NCI-H2171 treated with DMSO at 0.1 percent for 48 hours (cell line): ENCODE measurements around the gene MAN1C1.
"Not testable (repeated sequence)": the region's sequence is repeated elsewhere in the genome, so short reads cannot be mapped to it uniquely, and the experiment has no call there.

Experiments used
- DNase-seq: peaks from one replicate; lab custom pipeline; 2025; lab: John Stamatoyannopoulos, UW

MAN1C1 gene

DNA sequence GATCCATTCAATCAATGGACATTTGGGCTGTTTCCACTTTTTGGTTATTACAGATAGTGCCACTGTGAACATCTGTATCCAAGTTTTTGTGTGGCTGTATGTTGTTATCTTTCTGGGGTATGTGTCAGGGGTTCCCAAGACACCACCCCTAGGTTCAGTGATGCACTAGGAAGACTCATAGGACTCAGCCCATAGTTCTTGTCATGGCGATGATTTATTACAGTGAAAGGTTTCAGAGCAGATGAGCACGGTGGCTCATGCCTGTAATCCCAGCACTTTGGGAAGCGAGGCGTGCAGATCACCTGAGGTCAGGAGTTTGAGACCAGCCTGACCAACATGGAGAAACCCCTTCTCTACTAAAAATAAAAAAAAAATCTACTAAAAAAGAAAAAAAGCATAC lies 64.1 kb downstream of the MAN1C1 start:
- no peak for DNase-seq

DNA sequence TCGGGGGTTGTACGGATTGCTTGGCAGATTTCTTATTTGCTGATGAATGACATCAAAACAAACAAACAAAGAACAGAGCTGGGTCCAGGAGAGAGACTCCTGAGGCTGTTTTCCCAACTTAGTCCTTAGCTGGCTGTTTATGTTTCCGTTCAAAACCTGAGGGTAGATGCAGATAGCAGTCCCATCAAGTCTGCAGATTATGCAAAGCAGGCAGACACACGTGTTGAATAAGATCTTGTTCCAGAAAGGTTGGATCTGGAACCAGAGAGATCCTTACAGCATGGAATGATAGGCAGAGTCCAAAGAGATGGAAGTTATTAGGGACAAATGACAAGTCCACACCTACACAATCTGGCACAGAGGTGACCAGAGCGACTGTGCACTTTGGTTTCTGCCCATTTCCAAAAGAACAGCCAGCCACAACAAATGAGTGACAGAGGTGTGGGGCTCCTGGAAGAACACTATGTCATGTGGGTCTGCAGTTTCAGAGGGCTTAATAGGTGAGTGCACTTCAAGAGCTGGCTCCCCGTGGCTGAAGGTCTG lies 65.5 kb downstream of the MAN1C1 start:
- DNase-seq = no peak

DNA sequence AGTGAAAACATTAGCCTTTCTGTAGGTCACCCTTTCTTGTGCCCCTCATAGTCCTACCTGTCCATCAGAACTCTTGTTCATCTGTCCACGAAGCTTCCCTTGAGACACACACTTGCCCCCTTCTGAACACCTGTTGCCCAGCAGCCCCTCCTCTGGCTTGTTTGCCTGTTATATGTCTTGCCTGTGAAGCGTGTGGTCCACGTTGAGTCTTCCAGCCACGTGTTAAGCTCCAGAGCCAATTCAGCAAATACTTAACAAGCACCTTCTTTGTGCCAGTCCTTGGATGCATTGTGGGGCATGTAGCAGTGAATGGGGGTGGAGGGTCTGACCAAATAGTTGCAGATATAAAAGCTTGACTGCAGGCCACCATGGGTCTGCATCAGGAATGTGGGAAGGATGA lies 66.6 kb downstream of the MAN1C1 start:
- DNase-seq = no peak

DNA sequence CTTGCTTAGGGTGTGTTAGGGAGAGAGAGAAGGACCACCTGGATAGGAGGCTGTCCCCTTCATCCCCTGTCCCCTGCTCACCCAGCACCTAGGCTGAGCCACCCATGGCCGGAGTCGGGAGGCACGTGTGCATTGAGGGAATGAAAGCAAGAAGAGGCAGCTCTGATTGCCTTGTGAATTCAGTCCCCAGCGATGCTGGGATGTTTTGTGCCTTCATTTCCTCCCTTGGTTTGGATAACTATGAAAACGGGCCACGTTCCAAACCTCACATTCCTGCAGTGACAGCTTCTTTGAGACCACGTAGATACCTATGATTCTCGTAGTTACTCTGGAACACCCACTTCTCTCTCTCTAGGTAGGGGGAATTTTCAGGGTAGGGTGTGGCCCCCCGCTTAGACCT lies 67.1 kb downstream of the MAN1C1 start:
- no peak for DNase-seq

DNA sequence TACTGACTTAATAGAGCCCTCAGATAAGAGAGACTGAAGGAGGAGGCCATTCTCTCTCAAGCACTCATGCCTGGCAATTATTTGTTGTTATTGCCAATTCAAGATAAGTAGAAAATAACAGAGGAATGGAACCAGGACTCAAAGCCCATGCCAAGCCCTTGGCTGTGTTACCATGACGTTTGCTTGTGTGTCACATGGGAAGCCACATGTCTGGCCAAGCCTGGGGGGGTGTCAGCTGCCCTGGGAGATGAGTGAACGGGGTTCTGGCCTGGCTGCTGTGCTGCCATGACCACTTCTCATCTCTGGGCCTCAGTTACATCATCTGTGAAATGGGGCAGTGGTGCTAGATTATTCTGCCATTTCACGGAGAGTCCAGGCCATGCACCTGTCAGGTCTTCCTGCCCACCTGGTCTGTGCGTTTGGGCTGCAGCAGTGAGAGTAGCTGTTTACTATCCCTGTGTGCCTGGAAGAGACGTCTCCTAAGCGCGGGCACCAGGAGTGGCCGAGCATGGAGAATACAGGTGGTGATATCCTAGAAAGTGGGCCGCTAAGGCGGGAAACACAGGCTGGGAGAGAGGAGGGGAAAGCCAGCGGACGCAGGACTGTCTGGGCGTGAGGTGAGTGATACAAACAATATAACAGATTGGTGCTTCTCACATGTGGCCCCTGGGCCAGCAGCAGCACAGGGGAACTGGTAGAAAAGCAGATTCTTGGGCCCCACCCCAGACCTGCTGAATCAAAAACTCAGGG lies 67.8 kb downstream of the MAN1C1 start:
- no peak for DNase-seq

DNA sequence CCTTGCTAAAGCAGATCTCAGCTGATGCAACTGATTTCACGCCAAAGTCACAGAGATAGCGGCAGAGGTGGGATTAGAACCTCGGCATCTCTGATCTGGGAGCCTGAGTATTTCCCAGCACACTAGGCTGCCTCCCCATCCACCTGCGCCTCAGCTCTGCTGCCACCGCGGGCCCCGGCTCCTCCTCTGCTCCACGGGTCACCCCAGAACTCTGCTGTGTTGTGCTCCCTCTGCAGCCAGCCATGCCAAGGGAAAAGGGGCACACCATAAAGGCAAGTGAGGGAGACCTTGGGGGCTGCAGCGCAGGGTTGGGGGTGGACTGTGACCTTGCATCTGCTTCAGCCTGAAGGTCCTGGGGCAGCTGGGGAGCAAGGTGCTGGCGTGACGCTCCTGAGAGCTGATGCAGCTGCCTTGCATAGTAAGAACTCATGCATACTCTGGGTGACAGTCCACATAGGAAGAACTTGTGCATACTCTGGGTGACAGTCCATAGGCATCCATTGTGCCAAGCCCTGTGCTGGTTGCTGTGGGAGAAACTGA lies 68.7 kb downstream of the MAN1C1 start:
- no peak for DNase-seq

DNA sequence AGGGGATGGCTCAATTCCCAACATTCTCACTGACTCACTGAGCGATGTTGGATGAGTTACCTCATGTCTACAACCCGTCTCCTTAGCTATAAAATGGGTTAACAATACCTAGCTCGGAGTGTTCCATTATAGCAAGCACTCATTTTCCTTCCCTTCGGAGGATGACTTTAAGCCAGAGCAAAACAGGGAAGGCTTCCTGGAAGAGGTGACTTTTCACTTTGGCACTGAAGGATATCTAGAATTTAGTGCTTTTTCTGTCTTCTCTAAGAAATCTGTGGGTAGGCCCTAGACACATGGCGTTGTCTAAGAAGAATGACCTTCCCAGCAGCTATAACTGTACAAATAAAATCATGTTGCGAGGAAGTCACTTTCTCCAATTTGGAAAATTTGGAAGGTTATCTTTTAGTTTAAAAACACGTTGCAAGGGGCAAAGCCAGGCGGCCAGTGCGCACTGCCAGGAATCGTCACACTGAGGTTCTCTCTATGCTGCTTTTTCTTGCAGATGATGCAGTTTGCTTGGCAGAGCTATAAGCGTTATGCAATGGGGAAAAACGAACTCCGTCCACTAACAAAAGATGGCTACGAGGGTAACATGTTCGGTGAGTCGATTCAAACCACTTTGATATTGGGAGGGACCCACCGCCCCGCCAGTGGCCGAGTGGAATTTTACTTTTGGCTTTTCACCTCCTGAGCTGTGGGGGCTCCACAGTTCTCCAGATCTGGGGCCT lies 69.5 kb downstream of the MAN1C1 start:
- DNase-seq = no peak

DNA sequence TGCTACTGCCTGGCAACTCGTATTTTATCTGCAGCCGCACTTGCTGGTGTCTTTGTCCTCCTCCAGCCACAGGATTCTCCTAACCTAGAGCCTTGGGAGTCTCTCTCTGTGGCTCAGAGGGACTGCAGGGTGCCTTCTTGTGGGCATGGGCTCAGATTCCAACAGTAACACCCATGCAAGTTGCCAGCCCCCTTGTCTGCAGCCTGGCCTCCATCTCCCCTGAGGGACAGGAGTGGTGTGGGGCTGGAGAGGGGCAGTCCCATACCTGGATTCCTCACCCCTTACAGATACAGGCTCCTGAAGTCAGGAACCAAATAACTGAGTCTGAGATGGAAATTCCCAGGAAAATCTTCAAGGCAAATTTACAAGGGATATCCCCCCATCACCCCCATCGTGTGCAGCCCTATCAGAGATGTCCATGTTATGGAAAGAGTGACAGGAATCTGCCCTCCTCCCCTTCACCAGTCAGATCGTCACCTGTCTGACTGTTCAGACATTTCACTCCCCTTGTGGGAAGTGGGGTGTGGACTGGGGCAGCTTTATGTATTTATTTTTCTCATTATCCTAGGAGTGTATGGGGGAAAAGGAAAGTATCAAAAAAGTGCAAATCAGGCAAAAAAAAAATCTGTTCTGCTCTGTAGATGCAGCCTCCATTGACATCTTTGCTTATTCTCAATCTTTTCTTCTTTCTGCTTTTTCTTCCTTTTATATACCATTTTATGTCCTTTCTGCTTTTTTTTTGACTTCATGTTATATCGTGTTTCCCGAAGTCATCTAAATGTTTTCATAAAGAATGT lies 70.8 kb downstream of the MAN1C1 start:
- no peak for DNase-seq

DNA sequence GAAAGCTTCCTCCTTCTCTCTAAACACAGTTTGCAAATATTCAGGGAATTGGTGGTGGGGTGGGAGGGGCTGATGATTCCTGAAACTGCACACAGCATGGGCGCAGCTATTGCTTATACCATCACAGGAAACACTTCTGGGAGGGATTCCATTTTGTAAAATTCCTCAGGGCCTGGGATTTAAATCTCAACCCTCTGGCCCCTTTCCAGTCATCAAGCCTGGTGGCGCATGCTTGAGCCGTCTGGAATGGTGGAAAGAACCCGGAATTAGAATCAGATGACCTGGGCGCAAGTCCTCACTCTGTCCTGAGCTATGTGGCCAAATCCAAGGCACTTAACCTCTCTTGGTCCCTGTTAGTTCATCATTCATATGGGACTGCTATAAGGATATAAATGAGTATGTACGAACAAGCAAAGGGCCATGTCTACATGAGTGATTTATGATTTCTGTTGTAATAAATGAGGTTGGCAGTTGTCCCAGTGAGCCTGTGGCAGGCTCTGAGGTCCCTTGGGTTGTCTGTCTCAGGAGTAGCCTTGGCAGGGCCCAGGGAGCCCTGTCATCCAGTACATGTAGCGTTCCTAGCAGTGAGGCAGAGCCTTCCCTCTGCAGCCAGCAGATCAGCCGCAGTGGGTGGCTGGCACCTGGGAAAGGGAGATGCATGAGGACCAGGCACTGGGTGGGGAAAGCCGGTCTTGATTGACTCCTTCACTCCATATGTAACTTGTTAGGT lies 72.0 kb downstream of the MAN1C1 start:
- peak; percentile 60 for DNase-seq

DNA sequence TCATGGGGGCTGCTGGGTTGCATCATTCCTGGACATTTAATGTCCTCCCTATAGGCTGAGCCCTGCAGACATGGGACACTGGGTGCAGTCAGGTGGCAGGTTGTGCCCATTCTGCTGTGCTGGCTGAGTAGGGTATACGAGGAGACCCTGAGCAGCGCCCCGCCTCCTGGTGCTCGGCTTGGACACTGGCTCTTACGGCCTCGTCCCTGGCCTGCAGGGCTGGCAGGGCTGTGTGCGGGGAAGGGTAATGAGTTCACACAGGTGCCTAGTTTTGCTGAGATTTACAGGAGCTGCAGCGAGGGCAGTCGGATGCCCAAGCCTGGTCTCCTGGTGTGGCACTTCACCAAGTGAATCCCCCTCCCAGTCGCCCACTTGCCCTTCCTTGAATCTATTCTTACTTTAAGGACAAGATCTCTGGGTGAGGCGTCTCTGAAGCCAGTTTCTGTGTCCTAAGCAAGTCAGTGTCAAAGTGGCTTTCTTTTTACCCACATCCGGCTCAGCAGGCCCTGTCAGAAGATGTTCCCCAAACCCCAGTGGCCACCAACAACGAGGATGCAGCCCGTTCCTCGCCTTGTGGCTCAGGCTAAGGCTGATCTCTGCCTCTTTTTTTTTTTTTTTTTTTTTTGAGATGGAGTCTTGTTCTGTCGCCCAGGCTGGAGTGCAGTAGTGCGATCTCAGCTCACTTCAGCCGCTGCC lies 73.2 kb downstream of the MAN1C1 start:
- DNase-seq = no peak

DNA sequence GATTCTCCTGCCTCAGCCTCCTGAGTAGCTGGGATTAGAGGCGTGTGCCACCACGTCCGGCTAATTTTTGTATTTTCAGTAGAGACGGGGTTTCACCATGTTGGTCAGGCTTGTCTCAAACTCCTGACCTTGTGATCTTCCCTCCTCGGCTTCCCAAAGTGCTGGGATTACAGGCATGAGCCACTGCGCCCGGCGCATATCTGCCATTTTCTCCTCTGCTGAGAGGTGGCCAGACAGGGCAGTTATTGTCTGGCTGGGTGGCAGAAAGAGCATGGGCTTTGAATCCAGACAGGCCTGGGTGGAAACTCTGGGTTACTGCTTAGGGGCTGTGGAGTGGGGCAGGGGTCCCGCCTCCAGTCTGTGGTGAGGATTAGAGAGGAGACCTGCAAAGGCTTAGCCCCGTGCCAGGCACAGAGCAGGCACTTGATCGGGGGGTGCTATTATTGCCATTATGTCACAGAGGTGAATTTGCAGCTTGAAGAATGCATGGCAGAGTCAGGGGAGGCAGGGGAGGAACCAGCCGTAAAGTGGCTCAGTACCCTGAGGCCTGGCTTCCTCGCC lies 73.9 kb downstream of the MAN1C1 start:
- no peak for DNase-seq

DNA sequence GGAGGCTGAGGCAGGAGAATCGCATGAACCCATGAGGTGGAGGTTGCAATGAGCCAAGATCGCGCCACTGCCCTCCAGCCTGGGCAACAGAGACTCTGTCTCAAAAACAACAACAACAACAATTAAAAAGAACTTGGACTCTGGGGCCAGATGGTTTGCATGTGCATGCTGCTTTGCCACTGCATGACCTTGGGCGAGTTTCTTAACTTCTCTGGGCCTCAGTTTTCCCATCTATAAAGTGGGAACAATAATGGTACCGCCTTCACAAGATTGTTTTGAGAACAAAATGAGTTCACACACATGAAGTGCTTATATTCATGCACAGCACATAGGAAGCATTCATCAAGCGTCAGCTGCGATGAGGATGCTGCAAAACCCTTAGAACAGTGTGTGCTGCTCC lies 74.6 kb downstream of the MAN1C1 start:
- no peak for DNase-seq

DNA sequence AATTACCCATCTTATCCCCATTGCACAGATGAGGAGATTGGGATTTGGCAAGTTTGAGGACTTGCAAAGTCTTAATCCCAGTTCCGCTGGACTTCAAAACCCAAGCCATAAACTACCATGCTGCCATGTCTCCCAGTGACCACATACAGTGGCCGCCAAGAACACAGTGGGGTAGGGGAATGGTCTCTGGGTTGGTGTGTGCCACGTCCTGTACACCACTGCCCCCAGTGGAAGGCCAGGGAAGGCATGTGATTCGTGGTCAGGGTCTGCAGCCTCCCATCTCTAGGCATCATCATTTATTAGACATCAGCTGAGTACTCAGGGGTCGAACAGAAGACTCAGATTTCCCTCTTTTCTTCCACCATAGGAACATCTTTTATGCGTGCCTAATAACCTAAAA lies 76.0 kb downstream of the MAN1C1 start:
- no peak for DNase-seq

DNA sequence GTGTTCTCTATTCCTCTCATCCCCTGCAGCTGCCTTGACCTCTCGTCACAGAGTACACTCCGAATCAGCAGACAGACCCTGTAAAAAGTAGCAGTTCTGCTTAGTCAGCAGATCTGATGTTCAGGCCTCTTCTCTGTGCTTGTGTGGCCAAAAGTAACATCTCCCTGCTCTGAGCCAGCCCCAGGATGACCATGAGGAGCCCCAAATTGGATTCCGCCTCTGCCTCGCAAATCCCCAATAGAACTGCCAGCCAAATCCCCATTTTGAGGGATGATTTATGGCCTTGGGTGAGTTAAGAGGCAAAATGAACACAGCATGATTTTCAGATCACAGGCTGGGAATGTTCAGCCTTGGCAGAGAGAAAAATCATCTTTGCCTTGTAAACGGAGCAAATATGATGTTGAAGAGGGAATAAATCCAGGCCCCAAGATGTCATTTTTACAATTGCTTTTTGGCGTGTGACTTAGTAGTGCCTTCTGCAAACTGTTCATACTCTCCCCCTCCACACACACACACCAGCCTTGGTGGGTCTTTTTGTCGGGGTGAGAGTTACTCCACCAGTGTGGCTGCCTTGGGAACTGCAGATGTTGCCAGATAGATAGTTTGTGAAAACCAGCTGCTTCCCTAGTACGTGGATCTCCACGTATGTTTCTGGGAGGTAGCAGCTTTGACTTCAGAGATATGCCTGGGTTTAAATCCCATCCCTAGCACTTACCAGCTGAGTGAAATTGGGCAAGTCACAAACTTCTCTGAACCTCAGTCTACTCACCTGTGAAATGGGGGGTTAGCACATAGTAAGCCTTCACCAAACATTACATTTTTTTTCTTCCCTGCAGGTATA lies 77.8 kb downstream of the MAN1C1 start:
- no peak for DNase-seq

DNA sequence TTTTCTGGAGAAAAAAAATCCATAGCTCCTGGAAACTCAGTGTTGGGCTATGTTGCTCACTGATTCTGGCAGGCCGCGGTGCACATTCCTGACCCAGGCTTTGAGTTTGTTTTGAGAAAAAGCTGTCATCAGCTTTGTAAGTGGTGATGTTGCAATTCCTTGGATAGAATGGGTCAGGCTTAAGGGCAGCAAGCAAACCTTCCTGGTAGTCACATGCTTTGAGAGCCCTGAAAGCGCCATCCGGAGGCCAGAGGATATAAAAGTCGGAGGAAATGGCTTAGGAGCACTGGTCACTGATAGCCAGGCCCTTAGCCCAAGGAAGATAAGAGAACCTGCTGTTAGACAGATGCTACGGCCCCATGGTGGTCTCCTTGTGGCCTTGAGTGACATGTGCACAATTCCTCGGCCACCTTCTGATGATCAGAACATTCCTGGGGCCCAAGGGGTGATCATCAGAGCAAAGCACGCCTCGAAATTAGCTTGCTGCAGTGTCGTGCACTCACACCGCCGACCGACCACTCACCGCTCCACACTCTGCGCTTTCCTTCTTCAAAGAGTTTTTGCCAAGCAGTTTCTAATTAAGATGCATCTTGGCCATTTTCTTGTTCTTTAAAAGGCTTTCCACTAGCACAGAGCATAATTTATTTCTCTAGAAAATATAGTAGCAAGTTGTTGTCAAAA lies 78.6 kb downstream of the MAN1C1 start:
- DNase-seq = no peak

DNA sequence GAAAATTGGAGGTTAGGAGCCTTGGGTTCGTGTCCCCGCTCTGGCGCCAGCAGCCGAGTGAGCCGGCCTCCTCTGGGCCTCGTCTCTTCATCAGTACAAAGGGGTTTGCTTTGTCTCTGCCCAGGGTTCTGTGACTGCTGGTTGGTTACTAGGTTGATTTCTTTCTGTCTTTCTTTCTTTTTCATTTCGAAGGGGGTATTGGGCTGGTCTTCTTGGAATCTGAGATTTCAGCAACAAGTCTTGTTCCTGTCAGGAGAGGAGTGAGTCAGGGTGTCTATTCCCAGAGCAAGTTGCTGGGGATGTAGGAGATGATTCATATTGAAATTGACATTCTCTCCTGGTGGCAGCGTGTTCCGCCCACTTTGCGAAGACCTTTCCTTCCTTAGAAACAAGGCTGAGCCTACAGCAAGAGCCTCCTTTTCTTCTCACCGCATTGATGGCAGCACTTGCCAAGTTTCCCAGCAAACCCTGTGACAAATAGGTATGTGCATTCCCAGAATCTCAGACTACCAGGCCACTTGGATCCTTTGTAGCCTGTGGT lies 79.2 kb downstream of the MAN1C1 start:
- DNase-seq = no peak

DNA sequence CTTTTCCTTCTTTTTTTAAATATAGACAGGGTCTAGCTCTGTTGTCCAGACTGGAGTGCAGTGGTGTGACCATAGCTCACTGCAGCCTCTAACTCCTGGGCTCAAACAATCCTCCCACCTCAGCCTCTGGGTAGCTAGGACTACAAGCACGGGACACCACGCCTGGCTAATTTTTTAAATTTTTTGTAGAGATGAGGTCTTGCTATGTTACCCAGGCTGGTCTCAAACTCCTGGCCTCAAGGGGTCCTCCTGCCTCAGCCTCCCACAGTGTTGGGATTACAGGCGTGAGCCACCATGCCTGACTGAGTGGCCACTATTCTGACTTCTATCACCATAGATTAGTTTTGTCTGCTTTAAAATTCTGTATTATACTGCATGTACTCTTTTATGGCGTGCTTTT lies 80.1 kb downstream of the MAN1C1 start:
- not testable (repeated sequence) for DNase-seq

DNA sequence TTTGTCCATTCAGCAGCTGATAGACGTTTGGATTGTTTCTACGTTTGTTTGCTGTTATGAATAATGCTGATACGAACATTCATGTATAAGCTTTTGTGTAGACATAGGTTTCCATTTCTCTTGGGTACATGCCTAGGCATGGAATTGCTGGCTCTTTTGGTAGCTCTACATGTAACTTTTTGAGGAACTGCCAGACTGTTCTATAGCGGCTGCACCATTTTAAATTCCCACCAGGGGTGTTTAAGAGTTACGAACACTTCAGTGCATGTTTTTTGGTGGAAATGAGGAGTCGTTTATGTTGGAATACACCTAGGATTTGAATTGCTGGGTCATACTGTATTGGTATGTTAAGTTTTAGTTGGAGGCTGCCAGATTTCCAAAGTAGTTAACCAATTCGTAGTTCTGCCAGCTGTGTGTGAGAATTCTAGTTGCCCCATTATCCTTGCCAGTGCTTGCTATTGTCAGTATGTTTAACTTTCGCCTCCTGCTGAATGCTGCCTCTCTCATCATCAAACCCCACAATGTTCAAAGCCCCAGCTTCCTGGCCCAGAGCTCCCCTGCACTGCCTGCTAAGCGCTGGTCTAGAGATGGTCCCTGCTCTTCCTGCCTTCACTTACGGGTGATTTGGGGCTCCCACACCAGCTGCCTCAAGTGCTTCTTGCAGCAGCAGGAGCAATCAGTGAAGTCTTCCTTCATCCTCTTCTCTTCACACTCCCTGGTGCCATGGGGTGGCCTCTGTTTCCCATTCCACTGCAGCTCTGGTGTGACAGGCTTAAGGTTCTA lies 81.0 kb downstream of the MAN1C1 start:
- DNase-seq = no peak
